Liver (tissue), 3 donors: ENCODE data around the gene GCNT1.

ENCODE experiments used
- ATF3 ChIP-seq: IDR thresholded peaks from 2 replicates; pipeline ENCODE4 v1.6.1; 2016; ENCODE audit warnings: antibody characterized with exemption
- CTCF ChIP-seq: fragments of 150-350 bp; IDR thresholded peaks from 2 replicates; pipeline ENCODE4 v1.5.1; 2017; ENCODE audit warnings: improper control_type of control experiment, low read depth, low read length; ENCODE audit not compliant: missing input control
- EGR1 ChIP-seq, 2 donors: IDR thresholded peaks; 2 replicates each; pipeline ENCODE4 v1.6.1; 2016 to 2018; ENCODE audit warnings: antibody characterized with exemption in 2 of 2, low read depth in 2 of 2
- GABPA ChIP-seq, 2 donors: IDR thresholded peaks in 1 of 2; conservative IDR thresholded peaks in 1 of 2; 2 replicates each; pipeline ENCODE4 v1.6.1; 2016; ENCODE audit warnings: antibody characterized with exemption in 2 of 2, mild to moderate bottlenecking in 1 of 2, moderate library complexity in 1 of 2
- MAX ChIP-seq: IDR thresholded peaks from 2 replicates; pipeline ENCODE4 v1.6.1; 2016; ENCODE audit warnings: antibody characterized with exemption
- RXRA ChIP-seq, 2 donors: IDR thresholded peaks; 2 replicates each; pipeline ENCODE4 v1.6.1; 2017 to 2018; ENCODE audit warnings: antibody characterized with exemption in 2 of 2, mild to moderate bottlenecking in 1 of 2
- SP1 ChIP-seq: IDR thresholded peaks from 2 replicates; pipeline ENCODE4 v1.6.1; 2018; ENCODE audit warnings: antibody characterized with exemption, mild to moderate bottlenecking
- TAF1 ChIP-seq: conservative IDR thresholded peaks from 2 replicates; pipeline ENCODE4 v1.6.1; 2016; ENCODE audit warnings: antibody characterized with exemption, mild to moderate bottlenecking
- ZBTB33 ChIP-seq: IDR thresholded peaks from 2 replicates; pipeline ENCODE4 v1.6.1; 2016; ENCODE audit warnings: antibody characterized with exemption
- donor health status: healthy.
- donor health status: healthy.

GRCh38 chr9:76445976-76446375 lies 13.0 kb upstream of the GCNT1 start:
- TF ChIP-seq RXRA (IDR thresholded peaks at IDR 0.05) = no peak
- TF ChIP-seq GABPA (IDR thresholded peaks at IDR 0.05 in 1 of 2, conservative IDR thresholded peaks at IDR 0.05 in 1 of 2) = no peak
- TF ChIP-seq MAX = no peak
- no peak for TF ChIP-seq CTCF
- no peak for TF ChIP-seq TAF1
- no peak for TF ChIP-seq SP1
- no peak for TF ChIP-seq ATF3
- no peak for TF ChIP-seq EGR1 (IDR thresholded peaks at IDR 0.05; ENCODE audit: low read depth in 2 of 2)
- TF ChIP-seq ZBTB33 = no peak
